Activated T-cell treated with anti-CD3 and anti-CD28 coated beads, Interleukin-2, amount 50 U/mL, for 24 hours (primary cell): ENCODE data around the gene EEIG1.

Experiments
- DNase-seq: peaks from one replicate; pipeline ENCODE4 v3.0.0-alpha.2; 2020
- H3K27ac Mint-ChIP-seq: 2 replicates; pipeline ENCODE4 v1.8.0; 2020; ENCODE audit warnings: mild to moderate bottlenecking, mixed read lengths
- H3K27me3 Mint-ChIP-seq: 2 replicates; pipeline ENCODE4 v1.8.0; 2020; ENCODE audit warnings: mixed read lengths
- H3K36me3 Mint-ChIP-seq: 2 replicates; pipeline ENCODE4 v1.8.0; 2020; ENCODE audit warnings: low read depth, mixed read lengths
- H3K4me1 Mint-ChIP-seq: 2 replicates; pipeline ENCODE4 v1.8.0; 2020; ENCODE audit warnings: low read depth, mixed read lengths
- H3K4me3 Mint-ChIP-seq: 2 replicates; pipeline ENCODE4 v1.8.0; 2020; ENCODE audit warnings: mild to moderate bottlenecking, moderate library complexity, mixed read lengths
- H3K9me3 Mint-ChIP-seq: 2 replicates; pipeline ENCODE4 v1.8.0; 2020; ENCODE audit warnings: mixed read lengths

Gene EEIG1

GRCh38 chr9:127937388-127938297 is 43.1 kb downstream of the EEIG1 start, which contains the start of gene DPM2:
DPM2 (minus strand) TSS chr9:127937854; CDS start chr9:127937820, 34 bp downstream.
- Mint-ChIP-seq H3K27ac (peak within 1 kb of the TSS; percentile 94), H3K4me1 (peaks cover 46% of the 10 kb centered on the region), H3K4me3 (peak within 1 kb of the TSS; percentile 93), H3K27me3 (no peaks in the 10 kb centered on the region), H3K36me3 (peaks cover 83% of the 10 kb centered on the region), H3K9me3 (no peaks in the 10 kb centered on the region)
- peak; percentile 87 for DNase-seq

- peaks cover 76% of the 10 kb centered on the region for H3K36me3 Mint-ChIP-seq
- H3K27me3 Mint-ChIP-seq = no peaks in the 10 kb centered on the region
- DNase-seq = no peak
- H3K9me3 Mint-ChIP-seq = no peaks in the 10 kb centered on the region
- H3K4me1 Mint-ChIP-seq = peaks cover 46% of the 10 kb centered on the region
- H3K4me3 Mint-ChIP-seq = peak overlapping the region; percentile 93
- peak overlapping the region; percentile 94 for H3K27ac Mint-ChIP-seq
Observed at GRCh38 chr9:127937056-127937387, 43.8 kb downstream of the EEIG1 start.

- Mint-ChIP-seq H3K9me3 (no peaks in the 10 kb centered on the region), H3K4me3 (peak overlapping the region; percentile 93), H3K4me1 (peaks cover 51% of the 10 kb centered on the region), H3K27me3 (no peaks in the 10 kb centered on the region), H3K36me3 (peaks cover 71% of the 10 kb centered on the region), H3K27ac (peak overlapping the region; percentile 94)
- DNase-seq = no peak
Observed at GRCh38 chr9:127936347-127936852, 44.4 kb downstream of the EEIG1 start.

GRCh38 chr9:127935765-127936221 is 45.0 kb downstream of the EEIG1 start:
- peak overlapping the region; percentile 94 for H3K27ac Mint-ChIP-seq
- no peak for DNase-seq
- H3K4me1 Mint-ChIP-seq = peaks cover 57% of the 10 kb centered on the region
- H3K9me3 Mint-ChIP-seq = no peaks in the 10 kb centered on the region
- peaks cover 65% of the 10 kb centered on the region for H3K36me3 Mint-ChIP-seq
- H3K27me3 Mint-ChIP-seq = no peaks in the 10 kb centered on the region
- H3K4me3 Mint-ChIP-seq = peak overlapping the region; percentile 93

GRCh38 chr9:127934986-127935385 is 45.8 kb downstream of the EEIG1 start:
- Mint-ChIP-seq H3K27me3 (no peaks in the 10 kb centered on the region), H3K4me3 (peak overlapping the region; percentile 93), H3K36me3 (peaks cover 57% of the 10 kb centered on the region), H3K4me1 (peaks cover 61% of the 10 kb centered on the region), H3K9me3 (no peaks in the 10 kb centered on the region), H3K27ac (peak overlapping the region; percentile 67)
- DNase-seq = no peak

GRCh38 chr9:127934248-127934647 is 46.5 kb downstream of the EEIG1 start:
- Mint-ChIP-seq H3K4me3 (no peak overlapping the region), H3K27ac (peak overlapping the region; percentile 45), H3K27me3 (no peaks in the 10 kb centered on the region), H3K4me1 (peaks cover 67% of the 10 kb centered on the region), H3K9me3 (no peaks in the 10 kb centered on the region), H3K36me3 (peaks cover 55% of the 10 kb centered on the region)
- DNase-seq = no peak

- Mint-ChIP-seq H3K27ac (peak overlapping the region; percentile 77), H3K36me3 (peaks cover 35% of the 10 kb centered on the region), H3K27me3 (peaks cover 6% of the 10 kb centered on the region), H3K4me1 (peaks cover 60% of the 10 kb centered on the region), H3K9me3 (no peaks in the 10 kb centered on the region), H3K4me3 (peak overlapping the region; percentile 69)
- no peak for DNase-seq
Observed at GRCh38 chr9:127931092-127931881, 49.5 kb downstream of the EEIG1 start.
